ENCODE data around the gene GBA3.

Gene GBA3

GRCh38 chr4:22787753-22788375, 95.1 kb downstream of the GBA3 start:
- no peak overlapping the region for H2BK12ac ChIP-seq (ENCODE audit: low read length)
- no peak overlapping the region for H2AK5ac ChIP-seq (ENCODE audit: low read depth, low read length)
- DNase-seq (ENCODE audit: low spot score): no peak
- no CpG with 5 or more reads among the region's 6 CpGs for whole genome bisulfite sequencing, 2 donors (ENCODE audit: extremely low coverage in 2 of 2, insufficient read length in 2 of 2, insufficient replicate concordance in 1 of 2)
- H2BK15ac ChIP-seq (ENCODE audit: low read length): no peak overlapping the region
- H3K27me3 ChIP-seq (ENCODE audit: control insufficient read depth in 3 of 3, insufficient read depth in 3 of 3, low read depth in 1 of 3, low read length in 3 of 3): no peaks in the 10 kb centered on the region
- H2AFZ ChIP-seq (ENCODE audit: low read length): no peak overlapping the region
- no peak overlapping the region for H3K14ac ChIP-seq (ENCODE audit: low read length)
- no peak overlapping the region for H3K9ac ChIP-seq (ENCODE audit: low read depth, low read length, poor library complexity)
- H3K27ac ChIP-seq (replicated peaks; ENCODE audit: low read length): no peak overlapping the region
- no peaks in the 10 kb centered on the region for H3K79me1 ChIP-seq (ENCODE audit: low read depth, low read length)
- H3K4ac ChIP-seq (ENCODE audit: low read length): no peak overlapping the region
- no peak overlapping the region for H3K23ac ChIP-seq (ENCODE audit: low read depth, low read length, poor library complexity)
- H2BK120ac ChIP-seq (ENCODE audit: low read depth, low read length): no peak overlapping the region
- no peaks in the 10 kb centered on the region for H3K36me3 ChIP-seq (replicated peaks in 1 of 2; ENCODE audit: control insufficient read depth in 2 of 2, insufficient read depth in 2 of 2, low read length in 2 of 2)
- no peak overlapping the region for H2BK5ac ChIP-seq (ENCODE audit: low read length)
- no peak overlapping the region for H4K8ac ChIP-seq (ENCODE audit: low read depth, low read length)
- no peaks in the 10 kb centered on the region for H3K4me1 ChIP-seq (ENCODE audit: control insufficient read depth in 2 of 2, insufficient read depth in 1 of 2, low read depth in 1 of 2, low read length in 2 of 2)
- no peak overlapping the region for H3K4me3 ChIP-seq (ENCODE audit: low read length in 2 of 2)
- no peak overlapping the region for H4K91ac ChIP-seq (ENCODE audit: low read depth, low read length, poor library complexity)
- H3K9me3 ChIP-seq (replicated peaks in 1 of 2; ENCODE audit: control insufficient read depth in 2 of 2, insufficient read depth in 1 of 2, low read depth in 1 of 2, low read length in 2 of 2): no peaks in the 10 kb centered on the region
- no peak overlapping the region for H3K4me2 ChIP-seq (ENCODE audit: insufficient read depth, low read length, poor library complexity, severe bottlenecking)
- H3K18ac ChIP-seq (ENCODE audit: low read length): no peak overlapping the region

- no CpG with 5 or more reads among the region's 2 CpGs for WGBS, 2 donors (ENCODE audit: extremely low coverage in 2 of 2, insufficient read length in 2 of 2, insufficient replicate concordance in 1 of 2)
- Histone ChIP-seq H4K8ac (ENCODE audit: low read depth, low read length) (no peak overlapping the region), H3K14ac (ENCODE audit: low read length) (no peak overlapping the region), H3K36me3 (replicated peaks in 1 of 2; ENCODE audit: control insufficient read depth in 2 of 2, insufficient read depth in 2 of 2, low read length in 2 of 2) (no peaks in the 10 kb centered on the region), H3K79me1 (ENCODE audit: low read depth, low read length) (no peaks in the 10 kb centered on the region), H3K4me2 (ENCODE audit: insufficient read depth, low read length, poor library complexity, severe bottlenecking) (no peak overlapping the region), H2AFZ (ENCODE audit: low read length) (no peak overlapping the region), H2BK15ac (ENCODE audit: low read length) (no peak overlapping the region), H4K91ac (ENCODE audit: low read depth, low read length, poor library complexity) (no peak overlapping the region), H2BK120ac (ENCODE audit: low read depth, low read length) (no peak overlapping the region), H3K4me1 (ENCODE audit: control insufficient read depth in 2 of 2, insufficient read depth in 1 of 2, low read depth in 1 of 2, low read length in 2 of 2) (no peaks in the 10 kb centered on the region), H3K27ac (replicated peaks; ENCODE audit: low read length) (no peak overlapping the region), H2BK12ac (ENCODE audit: low read length) (no peak overlapping the region), H3K23ac (ENCODE audit: low read depth, low read length, poor library complexity) (no peak overlapping the region), H3K9ac (ENCODE audit: low read depth, low read length, poor library complexity) (no peak overlapping the region), H3K9me3 (replicated peaks in 1 of 2; ENCODE audit: control insufficient read depth in 2 of 2, insufficient read depth in 1 of 2, low read depth in 1 of 2, low read length in 2 of 2) (no peaks in the 10 kb centered on the region), H3K4ac (ENCODE audit: low read length) (no peak overlapping the region), H3K18ac (ENCODE audit: low read length) (no peak overlapping the region), H3K27me3 (ENCODE audit: control insufficient read depth in 3 of 3, insufficient read depth in 3 of 3, low read depth in 1 of 3, low read length in 3 of 3) (no peaks in the 10 kb centered on the region), H2AK5ac (ENCODE audit: low read depth, low read length) (no peak overlapping the region), H3K4me3 (ENCODE audit: low read length in 2 of 2) (no peak overlapping the region), H2BK5ac (ENCODE audit: low read length) (no peak overlapping the region)
- no peak for DNase-seq (ENCODE audit: low spot score)
Observed at GRCh38 chr4:22790631-22791030, 97.9 kb downstream of the GBA3 start.

GRCh38 chr4:22794732-22795131, 102.0 kb downstream of the GBA3 start:
- Histone ChIP-seq H3K9ac (ENCODE audit: low read depth, low read length, poor library complexity) (no peak overlapping the region), H2BK15ac (ENCODE audit: low read length) (no peak overlapping the region), H2BK5ac (ENCODE audit: low read length) (no peak overlapping the region), H3K4me3 (ENCODE audit: low read length in 2 of 2) (no peak overlapping the region), H2BK120ac (ENCODE audit: low read depth, low read length) (no peak overlapping the region), H3K27me3 (ENCODE audit: control insufficient read depth in 3 of 3, insufficient read depth in 3 of 3, low read depth in 1 of 3, low read length in 3 of 3) (no peaks in the 10 kb centered on the region), H3K27ac (replicated peaks; ENCODE audit: low read length) (no peak overlapping the region), H3K4me2 (ENCODE audit: insufficient read depth, low read length, poor library complexity, severe bottlenecking) (no peak overlapping the region), H3K36me3 (replicated peaks in 1 of 2; ENCODE audit: control insufficient read depth in 2 of 2, insufficient read depth in 2 of 2, low read length in 2 of 2) (no peaks in the 10 kb centered on the region), H4K8ac (ENCODE audit: low read depth, low read length) (no peak overlapping the region), H2AFZ (ENCODE audit: low read length) (peak overlapping the region; percentile 3), H3K4ac (ENCODE audit: low read length) (no peak overlapping the region), H3K9me3 (replicated peaks in 1 of 2; ENCODE audit: control insufficient read depth in 2 of 2, insufficient read depth in 1 of 2, low read depth in 1 of 2, low read length in 2 of 2) (no peaks in the 10 kb centered on the region), H2BK12ac (ENCODE audit: low read length) (no peak overlapping the region), H3K79me1 (ENCODE audit: low read depth, low read length) (no peaks in the 10 kb centered on the region), H2AK5ac (ENCODE audit: low read depth, low read length) (no peak overlapping the region), H3K18ac (ENCODE audit: low read length) (no peak overlapping the region), H3K4me1 (ENCODE audit: control insufficient read depth in 2 of 2, insufficient read depth in 1 of 2, low read depth in 1 of 2, low read length in 2 of 2) (peaks cover 0 to 2% of the 10 kb centered on the region in 2 donors), H3K23ac (ENCODE audit: low read depth, low read length, poor library complexity) (no peak overlapping the region), H4K91ac (ENCODE audit: low read depth, low read length, poor library complexity) (no peak overlapping the region), H3K14ac (ENCODE audit: low read length) (no peak overlapping the region)
- DNase-seq (ENCODE audit: low spot score): no peak
- WGBS, 2 donors (ENCODE audit: extremely low coverage in 2 of 2, insufficient read length in 2 of 2, insufficient replicate concordance in 1 of 2): no CpG with 5 or more reads among the region's 5 CpGs

- no peak overlapping the region for H2AK5ac ChIP-seq (ENCODE audit: low read depth, low read length)
- no peak overlapping the region for H3K4me2 ChIP-seq (ENCODE audit: insufficient read depth, low read length, poor library complexity, severe bottlenecking)
- no peak overlapping the region for H4K8ac ChIP-seq (ENCODE audit: low read depth, low read length)
- H3K4me3 ChIP-seq (ENCODE audit: low read length in 2 of 2): no peak overlapping the region
- H3K9ac ChIP-seq (ENCODE audit: low read depth, low read length, poor library complexity): no peak overlapping the region
- H2BK15ac ChIP-seq (ENCODE audit: low read length): no peak overlapping the region
- no peak overlapping the region for H3K23ac ChIP-seq (ENCODE audit: low read depth, low read length, poor library complexity)
- H3K4ac ChIP-seq (ENCODE audit: low read length): no peak overlapping the region
- H2BK5ac ChIP-seq (ENCODE audit: low read length): no peak overlapping the region
- H2BK120ac ChIP-seq (ENCODE audit: low read depth, low read length): no peak overlapping the region
- no peak overlapping the region for H3K18ac ChIP-seq (ENCODE audit: low read length)
- no peak overlapping the region for H2BK12ac ChIP-seq (ENCODE audit: low read length)
- H4K91ac ChIP-seq (ENCODE audit: low read depth, low read length, poor library complexity): no peak overlapping the region
- no peak overlapping the region for H2AFZ ChIP-seq (ENCODE audit: low read length)
- H3K14ac ChIP-seq (ENCODE audit: low read length): no peak overlapping the region
- H3K9me3 ChIP-seq (replicated peaks in 1 of 2; ENCODE audit: control insufficient read depth in 2 of 2, insufficient read depth in 1 of 2, low read depth in 1 of 2, low read length in 2 of 2): no peaks in the 10 kb centered on the region
- H3K27me3 ChIP-seq (ENCODE audit: control insufficient read depth in 3 of 3, insufficient read depth in 3 of 3, low read depth in 1 of 3, low read length in 3 of 3): no peaks in the 10 kb centered on the region
- H3K36me3 ChIP-seq (replicated peaks in 1 of 2; ENCODE audit: control insufficient read depth in 2 of 2, insufficient read depth in 2 of 2, low read length in 2 of 2): no peaks in the 10 kb centered on the region
- no peak overlapping the region for H3K27ac ChIP-seq (replicated peaks; ENCODE audit: low read length)
- H3K79me1 ChIP-seq (ENCODE audit: low read depth, low read length): no peaks in the 10 kb centered on the region
- H3K4me1 ChIP-seq (ENCODE audit: control insufficient read depth in 2 of 2, insufficient read depth in 1 of 2, low read depth in 1 of 2, low read length in 2 of 2): peaks cover 0 to 2% of the 10 kb centered on the region in 2 donors
- no peak for DNase-seq (ENCODE audit: low spot score)
Observed at GRCh38 chr4:22801391-22801790, 108.7 kb downstream of the GBA3 start.

Measured in neuronal stem cell (in vitro differentiated cells).